Duodenal mucosa (tissue), 2 donors: ENCODE results near the gene ADCY6.

Experiments
- H3K27ac ChIP-seq: one replicate; pipeline ENCODE4 v1.7.0; 2013; ENCODE audit warnings: low read depth, low read length
- H3K27me3 ChIP-seq, 2 donors: one replicate each; pipeline ENCODE4 v1.7.0; 2013; ENCODE audit warnings: low read length in 2 of 2, control low read depth in 1 of 2; ENCODE audit not compliant: insufficient read depth in 2 of 2, control insufficient read depth in 1 of 2
- H3K36me3 ChIP-seq, 2 donors: one replicate each; pipeline ENCODE4 v1.7.0; 2013; ENCODE audit warnings: low read length in 2 of 2, control low read depth in 1 of 2; ENCODE audit not compliant: insufficient read depth in 2 of 2, control insufficient read depth in 1 of 2
- H3K4me1 ChIP-seq, 2 donors: one replicate each; pipeline ENCODE4 v1.7.0; 2013; ENCODE audit warnings: low read length in 2 of 2, control low read depth in 1 of 2; ENCODE audit not compliant: insufficient read depth in 2 of 2, control insufficient read depth in 1 of 2
- H3K4me3 ChIP-seq, 2 donors: one replicate each; pipeline ENCODE4 v1.7.0; 2013; ENCODE audit warnings: low read length in 2 of 2, low read depth in 1 of 2
- H3K9ac ChIP-seq, 2 donors: one replicate each; pipeline ENCODE4 v1.7.0; 2013; ENCODE audit warnings: low read length in 2 of 2, low read depth in 1 of 2
- H3K9me3 ChIP-seq, 2 donors: one replicate each; pipeline ENCODE4 v1.7.0; 2013; ENCODE audit warnings: low read length in 2 of 2, control low read depth in 1 of 2; ENCODE audit not compliant: control insufficient read depth in 1 of 2

Gene ADCY6

GRCh38 chr12:48824905-48825304 is 36.0 kb upstream of the ADCY6 start:
- peaks cover 9 to 11% of the 10 kb centered on the region in 2 donors for H3K4me1 ChIP-seq
- H3K9me3 ChIP-seq, result no peaks in the 10 kb centered on the region
- H3K27ac ChIP-seq, result no peak overlapping the region
- no peaks in the 10 kb centered on the region for H3K27me3 ChIP-seq
- peaks cover 24 to 52% of the 10 kb centered on the region in 2 donors for H3K36me3 ChIP-seq
- H3K9ac ChIP-seq, result no peak overlapping the region
- H3K4me3 ChIP-seq, result no peak overlapping the region

DNA sequence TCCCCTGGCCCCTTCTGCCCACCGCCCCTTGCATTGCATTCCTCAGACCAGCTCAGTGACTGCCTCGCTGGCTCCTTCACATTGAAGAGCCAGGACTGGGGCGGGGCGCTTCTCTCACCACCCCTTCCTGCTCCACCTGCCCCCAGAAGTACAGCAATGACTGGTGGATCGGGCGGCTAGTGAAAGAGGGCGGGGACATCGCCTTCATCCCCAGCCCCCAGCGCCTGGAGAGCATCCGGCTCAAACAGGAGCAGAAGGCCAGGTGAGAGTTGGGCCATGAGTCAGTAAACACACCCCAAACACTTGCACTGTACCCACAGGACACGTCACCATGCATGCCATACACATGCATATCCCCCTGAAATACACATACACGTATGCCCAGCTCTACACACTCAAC is 35.2 kb upstream of the ADCY6 start:
- no peaks in the 10 kb centered on the region for H3K9me3 ChIP-seq

GRCh38 chr12:48823281-48823680 is 34.4 kb upstream of the ADCY6 start:
- Histone ChIP-seq H3K4me3 (no peak overlapping the region), H3K27ac (no peak overlapping the region), H3K9ac (no peak overlapping the region), H3K27me3 (no peaks in the 10 kb centered on the region), H3K36me3 (peaks cover 8 to 38% of the 10 kb centered on the region in 2 donors), H3K9me3 (no peaks in the 10 kb centered on the region), H3K4me1 (peaks cover 11 to 14% of the 10 kb centered on the region in 2 donors)

More for the DNA sequence above, 35.2 kb upstream of the ADCY6 start:
- Histone ChIP-seq H3K9ac (no peak overlapping the region), H3K27ac (no peak overlapping the region), H3K4me1 (peaks cover 10 to 11% of the 10 kb centered on the region in 2 donors), H3K4me3 (no peak overlapping the region), H3K36me3 (peaks cover 16 to 46% of the 10 kb centered on the region in 2 donors), H3K27me3 (no peaks in the 10 kb centered on the region)

DNA sequence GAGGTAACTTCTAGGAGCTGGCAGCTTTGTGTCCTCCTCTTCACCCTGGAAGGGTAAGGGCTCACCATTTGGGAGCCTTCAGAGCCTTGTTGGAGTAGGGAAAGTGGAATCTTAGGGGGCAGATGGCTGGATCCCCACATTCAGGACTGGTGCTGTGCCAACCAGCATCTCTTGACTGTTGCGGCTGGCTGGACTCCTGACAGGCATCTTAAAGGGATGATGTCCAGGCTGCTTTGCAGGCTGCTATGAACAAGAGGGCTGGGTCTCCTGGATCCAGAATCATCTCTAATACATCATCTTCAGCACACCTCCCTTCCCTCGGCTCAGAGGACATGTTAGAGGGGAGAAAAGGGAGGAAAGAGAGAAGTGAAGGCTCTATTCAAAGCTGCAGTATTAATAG is 33.8 kb upstream of the ADCY6 start:
- H3K4me3 ChIP-seq, result no peak overlapping the region
- no peak overlapping the region for H3K9ac ChIP-seq
- H3K27ac ChIP-seq, result no peak overlapping the region
- peaks cover 7 to 33% of the 10 kb centered on the region in 2 donors for H3K36me3 ChIP-seq
- H3K4me1 ChIP-seq, result peaks cover 14 to 19% of the 10 kb centered on the region in 2 donors
- H3K9me3 ChIP-seq, result no peaks in the 10 kb centered on the region
- H3K27me3 ChIP-seq, result no peaks in the 10 kb centered on the region

- Histone ChIP-seq H3K9me3 (no peaks in the 10 kb centered on the region), H3K4me1 (peaks cover 18 to 21% of the 10 kb centered on the region in 2 donors), H3K9ac (no peak overlapping the region), H3K27ac (no peak overlapping the region), H3K36me3 (peaks cover 7 to 27% of the 10 kb centered on the region in 2 donors), H3K4me3 (no peak overlapping the region), H3K27me3 (no peaks in the 10 kb centered on the region)
Observed at GRCh38 chr12:48822139-48822538, 33.2 kb upstream of the ADCY6 start.

GRCh38 chr12:48819986-48820725 is 31.3 kb upstream of the ADCY6 start:
- Histone ChIP-seq H3K9me3 (no peaks in the 10 kb centered on the region), H3K4me1 (peaks cover 33% of the 10 kb centered on the region in 2 donors), H3K36me3 (peaks cover 0 to 10% of the 10 kb centered on the region in 2 donors), H3K27me3 (no peaks in the 10 kb centered on the region), H3K4me3 (no peak overlapping the region), H3K27ac (no peak overlapping the region), H3K9ac (no peak overlapping the region)

- Histone ChIP-seq H3K4me3 (peak overlapping the region; percentile 73 to 80), H3K9me3 (no peaks in the 10 kb centered on the region), H3K36me3 (peaks cover 0 to 4% of the 10 kb centered on the region in 2 donors), H3K27ac (no peak overlapping the region), H3K9ac (peak overlapping the region in 1 of 2 donors; percentile 32), H3K4me1 (peaks cover 33 to 36% of the 10 kb centered on the region in 2 donors), H3K27me3 (no peaks in the 10 kb centered on the region)
Observed at GRCh38 chr12:48818831-48819590, 30.1 kb upstream of the ADCY6 start.

- no peak within 1 kb of the TSS for H3K27ac ChIP-seq
- H3K4me1 ChIP-seq, result peaks cover 37 to 40% of the 10 kb centered on the region in 2 donors
- H3K4me3 ChIP-seq, result peak within 1 kb of the TSS; percentile 73 to 80
- H3K9ac ChIP-seq, result peak within 1 kb of the TSS; percentile 28 to 63
- H3K27me3 ChIP-seq, result no peaks in the 10 kb centered on the region
- H3K9me3 ChIP-seq, result no peaks in the 10 kb centered on the region
- H3K36me3 ChIP-seq, result peaks cover 0 to under 1% of the 10 kb centered on the region in 2 donors
Observed at GRCh38 chr12:48817873-48818830, 29.3 kb upstream of the ADCY6 start, which contains the start of gene CACNB3. TSS of gene CACNB3 (plus strand) at chr12:48818496. CDS start at chr12:48818930, 434 bp downstream.

GRCh38 chr12:48816143-48816854 is 27.4 kb upstream of the ADCY6 start:
- Histone ChIP-seq H3K4me3 (peak overlapping the region; percentile 86 to 94), H3K9me3 (no peaks in the 10 kb centered on the region), H3K9ac (peak overlapping the region; percentile 8 to 9), H3K36me3 (no peaks in the 10 kb centered on the region), H3K4me1 (peaks cover 32 to 38% of the 10 kb centered on the region in 2 donors), H3K27ac (no peak overlapping the region), H3K27me3 (no peaks in the 10 kb centered on the region)
